Measurements from ENCODE around the gene DNAJC15.

GRCh38 chr13:43026262-43026661 lies 2.9 kb downstream of the DNAJC15 start:
- TF ChIP-seq ZBTB1 (tag by site-specific recombination; IDR thresholded peaks at IDR 0.05) (no peak), CTCF (tag by site-specific recombination; IDR thresholded peaks at IDR 0.05) (no peak), ZNF302 (tag by site-specific recombination; IDR thresholded peaks at IDR 0.05; ENCODE audit: low read depth) (no peak), PRDM4 (tag by site-specific recombination; IDR thresholded peaks at IDR 0.05) (no peak), MYNN (tag by site-specific recombination; IDR thresholded peaks at IDR 0.05; ENCODE audit: borderline replicate concordance) (no peak), ZNF549 (tag by site-specific recombination; IDR thresholded peaks at IDR 0.05) (no peak), ZSCAN5A (tag by site-specific recombination; IDR thresholded peaks at IDR 0.05) (no peak), ZNF48 (tag by site-specific recombination; IDR thresholded peaks at IDR 0.05) (no peak), SP2 (tag by site-specific recombination; IDR thresholded peaks at IDR 0.05) (no peak)

Data from HEK293 (cell line).